ENCODE data around the gene GNAZ.

GRCh38 chr22:23059284-23059948 is 10.9 kb upstream of the GNAZ start:
- TF ChIP-seq CTCF (IDR thresholded peaks at IDR 0.05; ENCODE audit: low read depth, low read length, missing input control): no peak
- TF ChIP-seq, protein P1, sequence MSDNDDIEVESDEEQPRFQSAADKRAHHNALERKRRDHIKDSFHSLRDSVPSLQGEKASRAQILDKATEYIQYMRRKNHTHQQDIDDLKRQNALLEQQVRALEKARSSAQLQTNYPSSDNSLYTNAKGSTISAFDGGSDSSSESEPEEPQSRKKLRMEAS (IDR thresholded peaks at IDR 0.05): no peak
- TF ChIP-seq SP1 (IDR thresholded peaks at IDR 0.05): no peak
- no peak for TF ChIP-seq TAF1 (conservative IDR thresholded peaks at IDR 0.05)
- no peak for TF ChIP-seq GABPA (IDR thresholded peaks at IDR 0.05 in 1 of 2, conservative IDR thresholded peaks at IDR 0.05 in 1 of 2)
- no peak for TF ChIP-seq ATF3 (IDR thresholded peaks at IDR 0.05)
- no peak for TF ChIP-seq HNF4A (conservative IDR thresholded peaks at IDR 0.05)
- no peak for TF ChIP-seq RAD21 (IDR thresholded peaks at IDR 0.05)
- no peak for TF ChIP-seq EGR1 (IDR thresholded peaks at IDR 0.05; ENCODE audit: low read depth in 2 of 2)
- no peak for TF ChIP-seq JUND (IDR thresholded peaks at IDR 0.05)
- TF ChIP-seq ZBTB33 (IDR thresholded peaks at IDR 0.05): no peak
- no peak for TF ChIP-seq YY1 (IDR thresholded peaks at IDR 0.05)
